Ammon's horn (tissue), 1 donor: ENCODE data around the gene CACNA1E.

Experiments used
- DNase-seq: peaks from one replicate; pipeline ENCODE4 v3.0.0-alpha.2; 2016; ENCODE audit warnings: low spot score

CACNA1E gene

DNA sequence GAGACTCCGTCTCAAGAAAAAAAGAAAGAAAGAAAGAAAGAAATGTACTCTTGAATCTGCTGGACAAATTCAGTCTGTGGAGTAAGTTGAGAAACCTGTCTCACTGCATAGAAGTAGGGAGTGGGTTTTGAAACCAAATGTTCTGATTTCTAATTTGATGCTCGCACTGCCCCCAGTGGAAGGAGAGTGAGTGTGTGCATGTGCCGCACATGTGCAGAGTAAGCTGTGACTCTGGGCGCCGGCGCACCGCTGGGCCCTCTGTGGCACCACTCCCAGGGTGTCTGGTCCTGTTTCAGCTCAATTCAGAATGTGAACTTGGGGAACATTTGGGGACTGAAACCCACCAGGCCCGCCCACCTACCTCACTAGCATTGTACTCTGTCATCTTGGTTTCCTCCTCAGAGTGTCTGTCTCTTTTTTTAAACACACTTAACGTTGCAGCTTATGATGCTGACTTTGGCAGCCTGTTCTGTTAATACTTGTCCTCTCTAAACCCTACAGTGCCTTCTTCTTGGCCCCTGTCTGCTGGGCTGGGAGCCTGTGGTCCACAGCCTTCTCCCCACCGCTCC is 104.6 kb downstream of the CACNA1E start:
- DNase-seq = no peak

DNA sequence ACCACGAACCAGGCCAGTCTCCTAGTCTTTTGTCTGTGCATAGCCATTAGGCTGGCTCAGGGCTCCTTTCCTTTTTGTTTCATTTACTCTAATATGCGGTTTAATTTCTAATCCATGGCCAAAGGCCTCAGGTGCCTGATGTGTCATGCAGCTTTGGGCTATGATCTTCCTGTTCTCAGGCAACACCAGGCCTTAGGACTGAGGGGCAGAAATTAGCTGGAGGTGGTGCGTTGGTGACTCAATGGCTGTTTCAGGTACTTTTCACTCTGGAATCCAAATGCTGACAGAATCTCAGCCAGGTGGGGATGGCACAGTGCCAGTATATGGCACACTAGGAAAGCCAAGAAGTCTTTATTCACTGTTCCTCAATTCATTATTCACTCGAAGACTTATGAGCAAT is 105.3 kb downstream of the CACNA1E start:
- DNase-seq = no peak

DNA sequence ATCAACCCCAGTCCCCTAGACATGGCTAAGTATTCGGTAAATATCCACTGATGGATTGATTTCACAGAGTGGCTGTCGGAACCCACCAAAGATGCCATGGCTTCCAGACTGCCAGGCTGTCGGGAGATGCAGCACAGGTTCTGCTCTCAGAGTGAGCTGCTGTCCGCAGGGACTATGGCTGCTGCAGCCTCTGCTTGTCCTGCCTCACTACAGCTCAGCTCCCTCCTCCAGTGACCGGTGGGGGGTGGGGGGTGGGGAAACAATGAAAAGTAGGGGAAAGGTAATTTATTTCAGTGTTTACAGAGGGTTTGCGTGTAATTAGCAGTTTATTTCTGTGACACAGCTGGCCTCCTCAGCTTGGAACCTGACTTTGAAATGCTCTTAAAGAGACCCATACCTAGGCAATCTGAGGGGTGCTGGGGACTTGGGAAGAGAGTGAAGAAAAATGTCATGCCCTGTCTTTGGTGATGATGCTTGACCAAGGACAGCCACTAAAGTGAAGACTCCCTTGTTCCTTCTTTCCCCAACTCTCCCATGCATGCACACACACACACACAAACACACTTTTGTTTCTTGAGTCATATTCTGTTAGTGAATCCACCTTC is 109.0 kb downstream of the CACNA1E start:
- DNase-seq = no peak

DNA sequence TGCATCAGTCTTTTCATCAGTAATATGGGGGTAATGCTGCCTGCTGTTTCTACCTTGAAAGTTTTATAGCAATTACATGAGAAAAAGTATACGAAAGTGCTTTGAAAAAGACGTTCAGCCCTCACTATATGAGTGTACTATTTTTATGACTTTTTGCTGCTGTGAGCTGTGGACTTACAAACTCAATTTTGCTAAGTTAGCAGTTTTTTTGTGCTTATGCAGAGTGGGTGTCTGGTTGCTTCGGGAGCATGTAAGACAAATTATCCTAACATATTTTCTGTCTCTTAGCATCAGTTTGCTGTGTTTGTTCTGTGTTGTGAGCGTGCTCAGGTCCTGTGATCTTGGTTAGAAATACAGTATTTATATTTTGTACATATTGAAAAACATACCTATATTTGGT is 109.7 kb downstream of the CACNA1E start:
- DNase-seq = no peak

DNA sequence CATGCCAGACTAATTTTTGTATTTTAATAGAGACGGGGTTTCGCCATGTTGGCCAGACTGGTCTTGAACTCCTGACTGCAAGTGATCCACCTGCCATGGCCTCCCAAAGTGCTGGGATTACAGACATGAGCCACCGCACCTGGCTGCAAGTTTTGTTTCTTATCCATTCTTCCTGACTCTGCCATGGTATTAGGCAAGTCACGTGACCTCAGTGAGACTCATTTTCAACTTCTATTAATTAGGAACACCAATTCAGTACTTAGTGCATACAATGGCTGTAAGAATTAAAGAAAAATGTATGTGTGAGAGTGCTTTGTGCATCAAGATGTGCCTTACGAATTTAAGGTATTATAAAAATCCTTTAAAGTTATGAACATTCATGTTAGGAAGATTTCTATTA is 111.2 kb downstream of the CACNA1E start:
- DNase-seq = no peak

DNA sequence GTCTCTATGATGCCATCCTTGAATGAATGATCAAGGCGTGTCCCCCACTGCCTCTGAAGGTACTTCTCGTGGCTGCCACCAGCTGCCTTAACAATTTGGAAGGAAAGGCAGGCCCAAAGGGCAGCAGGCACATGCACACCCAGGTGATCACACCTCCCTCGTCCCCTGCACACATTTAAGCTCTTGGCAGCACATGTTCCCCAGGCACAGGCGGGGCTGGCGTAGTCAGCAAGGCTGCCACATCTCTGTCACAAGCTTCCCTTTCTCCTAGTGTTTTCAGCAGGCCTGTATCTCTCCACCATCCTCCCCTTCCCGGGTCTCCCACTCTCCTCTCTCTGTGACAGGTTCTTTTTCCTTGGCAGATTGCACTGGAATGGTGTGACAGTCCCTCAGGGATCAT is 111.9 kb downstream of the CACNA1E start:
- no peak for DNase-seq

DNA sequence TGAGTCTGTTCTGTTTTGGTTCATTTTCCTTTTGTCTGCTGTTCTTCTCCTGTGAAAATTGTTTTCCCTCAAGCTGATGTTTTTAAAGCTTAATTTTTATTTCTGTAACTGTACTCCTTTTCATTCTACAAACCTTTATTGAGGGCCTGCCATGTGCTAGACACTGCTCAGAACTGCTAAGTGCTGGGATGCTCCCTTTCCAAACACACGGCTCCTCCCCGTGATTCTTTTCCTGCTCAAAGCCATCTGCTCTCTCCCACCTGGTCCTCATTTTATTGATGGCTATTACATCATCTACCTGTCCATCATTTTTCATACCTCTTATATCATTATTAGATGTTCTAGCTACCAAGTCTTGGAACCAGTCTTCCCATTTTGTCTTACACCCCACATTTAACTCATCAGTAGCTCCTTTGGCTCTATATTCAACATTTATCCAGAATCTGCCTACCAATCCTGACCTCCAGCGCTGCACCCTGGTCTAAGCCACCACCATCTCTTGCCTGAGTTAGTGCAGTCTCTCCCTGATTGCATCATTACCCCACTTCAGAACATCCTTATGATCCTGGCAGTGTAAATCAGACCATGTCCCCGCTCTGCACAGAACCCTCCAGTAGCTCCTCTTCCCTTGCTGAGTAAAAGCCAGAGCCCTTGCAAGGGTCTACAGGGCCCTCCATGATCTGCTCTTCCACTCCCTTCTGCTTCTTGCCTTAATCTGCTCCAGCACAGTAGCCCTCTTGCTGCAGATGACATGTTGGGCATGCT is 118.1 kb downstream of the CACNA1E start:
- DNase-seq = no peak

DNA sequence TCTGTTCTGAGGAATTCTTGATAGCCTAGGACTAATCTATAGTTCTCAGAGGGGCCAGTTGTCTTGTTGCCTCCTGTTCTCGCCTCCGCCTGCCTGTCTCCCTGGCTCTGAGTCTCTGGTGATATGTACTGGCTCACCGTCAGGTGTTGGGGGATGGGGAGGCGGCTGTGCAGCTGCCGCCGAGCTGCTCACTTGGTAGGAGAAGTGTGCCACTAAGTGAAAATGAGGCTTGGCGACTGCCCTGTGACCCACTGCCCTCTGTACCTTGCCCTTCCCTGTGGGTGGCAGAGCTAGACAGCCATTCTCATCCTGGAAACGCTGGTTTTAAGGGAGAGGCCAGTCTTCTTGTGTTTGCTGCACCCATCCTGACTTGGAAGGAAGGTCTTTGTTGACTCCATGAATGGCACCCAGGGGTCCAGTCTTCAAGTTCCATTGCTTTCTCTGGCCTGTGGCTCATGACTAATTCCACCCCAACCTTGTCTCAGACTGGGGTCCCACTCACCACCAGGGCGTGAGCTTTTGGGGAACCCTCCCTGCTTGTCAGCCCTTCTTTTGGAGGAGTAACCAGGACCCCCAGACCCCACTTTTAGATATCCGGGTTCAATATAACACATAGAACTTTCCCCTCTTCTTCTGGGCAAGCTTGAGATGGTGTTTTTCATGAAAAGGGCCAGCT is 120.6 kb downstream of the CACNA1E start:
- no peak for DNase-seq

DNA sequence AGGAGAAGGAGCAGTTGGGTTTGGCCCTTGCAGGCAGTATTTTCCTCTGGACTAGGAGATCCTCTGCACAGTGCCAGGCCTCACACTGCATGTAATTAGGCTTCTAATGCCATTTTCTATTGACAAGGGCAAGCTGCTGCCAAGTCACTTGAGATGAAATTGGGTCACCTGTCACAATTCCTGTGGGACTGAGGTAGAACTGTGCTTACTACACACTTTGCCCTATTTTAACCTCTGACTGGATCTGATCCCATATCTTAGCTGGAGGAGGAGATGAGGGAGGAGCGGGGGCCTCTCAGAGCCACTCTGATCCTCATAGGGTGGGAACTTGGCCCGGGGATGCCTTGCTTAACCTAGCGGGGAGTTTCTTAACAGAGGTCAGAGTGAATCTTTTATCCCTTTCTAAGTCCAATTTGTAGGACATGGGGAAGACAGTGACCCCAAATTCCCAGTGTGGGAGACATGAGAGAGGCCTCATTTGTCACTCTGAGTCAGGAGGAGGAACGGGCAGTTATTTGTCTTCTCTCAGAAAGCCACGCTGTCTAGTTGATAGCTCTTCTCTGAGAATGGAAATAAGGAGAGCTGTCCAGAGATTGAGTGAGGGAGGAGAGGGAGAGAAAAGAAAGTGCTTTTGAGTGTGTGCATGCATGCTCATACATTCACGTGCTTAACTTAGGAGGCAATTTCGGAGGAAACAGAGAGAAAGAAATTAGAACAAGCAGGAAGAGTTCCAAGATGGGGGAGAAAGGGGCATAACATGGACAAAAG is 121.3 kb downstream of the CACNA1E start:
- DNase-seq = no peak

DNA sequence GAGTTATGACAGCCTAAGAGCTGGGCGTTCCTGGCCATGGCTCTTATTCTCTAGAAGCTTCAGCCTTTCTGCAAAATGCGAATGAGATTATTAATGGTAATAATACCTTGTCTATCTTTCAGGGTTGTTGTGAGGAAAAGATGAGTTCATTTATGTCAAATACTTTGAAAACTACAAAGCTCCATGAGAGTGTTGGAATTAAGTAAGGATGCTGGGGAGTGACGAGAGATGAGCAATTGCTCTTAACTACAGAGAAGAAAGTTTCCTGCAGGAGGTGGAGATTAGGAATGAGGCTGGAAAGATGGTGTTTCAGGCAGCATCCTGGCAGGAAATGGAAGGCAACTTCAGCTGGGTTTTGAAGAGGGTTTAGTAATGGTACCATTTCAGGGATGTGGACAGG is 124.2 kb downstream of the CACNA1E start:
- no peak for DNase-seq

DNA sequence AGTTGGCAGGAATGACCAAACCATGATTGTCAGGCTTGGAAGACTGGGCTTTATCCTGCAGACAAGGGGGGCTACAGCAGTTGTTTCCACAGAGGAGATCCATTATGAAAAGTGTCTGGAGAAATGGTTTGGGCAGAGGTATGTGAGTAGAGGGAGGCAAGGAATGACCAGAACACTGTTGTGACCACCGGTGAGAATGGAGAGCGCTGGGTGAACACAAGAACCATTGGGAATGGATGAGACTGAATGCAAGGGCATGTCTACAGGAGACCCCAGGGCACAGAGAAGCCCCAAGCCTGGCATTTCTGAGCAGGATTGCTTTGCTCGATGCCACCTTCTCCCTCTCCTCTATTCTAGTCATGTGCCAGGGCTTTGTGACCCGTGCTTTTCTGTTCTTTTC is 125.1 kb downstream of the CACNA1E start:
- DNase-seq = no peak

DNA sequence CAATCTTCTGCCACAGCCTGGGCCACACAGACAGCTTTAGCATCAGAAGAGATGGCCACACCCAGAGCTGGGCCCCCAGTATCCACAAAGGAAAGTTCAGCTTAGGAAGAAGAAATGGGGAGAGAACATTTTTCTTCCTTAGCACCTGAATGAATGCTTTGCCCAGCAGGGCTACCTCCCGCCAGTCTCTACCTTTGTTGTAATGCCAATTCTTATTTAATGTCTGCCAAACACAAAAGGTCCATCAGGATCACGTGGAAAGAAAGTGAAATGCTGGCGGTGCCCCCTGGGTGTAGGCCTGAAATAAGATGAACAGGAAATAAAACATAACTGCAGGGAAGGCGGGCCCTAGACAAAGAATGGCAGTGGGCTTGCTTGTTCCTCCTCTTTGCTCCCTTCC is 125.6 kb downstream of the CACNA1E start:
- DNase-seq = no peak

DNA sequence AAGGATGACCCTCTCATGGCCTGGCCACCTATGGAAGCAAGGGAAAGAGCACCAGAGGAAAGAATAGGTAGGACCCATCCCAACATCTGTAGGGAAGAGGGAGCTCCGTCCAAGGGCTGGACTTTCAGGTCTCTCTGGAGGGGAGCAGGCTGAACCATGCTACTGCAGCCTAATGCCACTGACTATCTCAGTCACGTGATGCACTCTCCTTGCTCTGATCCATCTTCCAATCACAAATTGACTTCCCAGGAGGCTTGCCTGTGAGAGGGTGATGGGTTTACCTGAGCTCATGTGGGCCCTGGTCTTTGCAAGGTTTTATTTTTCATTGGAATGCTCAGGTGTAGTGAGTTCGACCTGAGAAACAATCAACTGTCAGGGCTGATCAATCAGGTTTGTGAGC is 128.8 kb downstream of the CACNA1E start:
- no peak for DNase-seq

DNA sequence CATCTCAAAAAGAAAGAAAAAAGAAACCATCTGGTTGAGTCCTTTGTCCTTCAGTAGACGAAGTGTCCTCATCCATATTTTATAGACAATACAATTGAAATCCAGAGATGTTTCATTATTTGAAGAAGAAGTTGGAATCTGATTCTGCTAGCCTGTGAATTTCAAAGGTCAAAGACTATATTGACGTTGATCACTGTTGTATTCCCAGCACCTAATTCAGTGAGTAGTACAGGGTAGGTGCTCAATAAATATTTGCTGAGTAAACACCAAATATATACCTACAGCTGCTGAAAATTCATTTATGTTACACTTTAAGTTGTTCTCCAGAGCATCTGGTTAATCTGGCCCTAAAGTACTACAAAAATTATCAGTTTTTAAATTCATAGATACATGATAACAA is 135.2 kb downstream of the CACNA1E start:
- no peak for DNase-seq

DNA sequence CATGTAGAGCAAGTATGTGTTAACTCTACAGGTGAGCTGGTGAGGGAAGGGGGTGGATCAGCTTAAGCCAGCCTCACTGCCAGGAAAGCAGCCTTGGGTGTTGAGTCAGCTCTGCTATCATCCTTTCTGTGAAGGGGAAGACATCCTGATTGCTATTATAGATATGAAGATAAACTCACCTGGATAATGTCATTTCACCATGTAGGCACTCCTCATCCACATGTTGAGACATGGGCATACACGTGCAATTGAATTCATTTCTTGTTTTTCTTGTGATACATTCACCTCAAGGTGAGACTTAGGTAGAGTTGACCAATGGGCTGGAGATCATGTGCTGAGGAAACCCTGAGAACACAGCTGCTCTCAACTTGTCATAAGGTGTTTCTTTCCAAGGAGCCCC is 136.9 kb downstream of the CACNA1E start:
- no peak for DNase-seq

DNA sequence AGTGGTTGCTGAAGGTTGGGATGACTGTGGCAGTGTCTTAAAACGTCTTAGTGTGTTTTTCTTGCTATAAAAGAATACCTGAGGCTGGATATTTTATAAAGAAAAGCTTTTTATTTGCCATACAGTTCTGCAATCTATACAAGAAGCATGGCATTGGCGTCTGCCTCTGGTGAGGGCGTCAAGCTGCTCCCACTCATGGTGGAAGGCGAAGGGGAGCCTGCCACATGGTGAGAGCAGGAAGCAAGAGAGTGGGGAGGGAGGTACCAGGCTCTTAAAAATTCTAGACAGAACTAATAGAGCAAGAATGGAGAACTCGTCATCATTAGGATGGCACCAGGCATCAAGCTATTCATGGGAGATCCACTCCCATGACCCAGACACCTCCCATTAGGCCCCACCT is 140.5 kb downstream of the CACNA1E start:
- DNase-seq = no peak

DNA sequence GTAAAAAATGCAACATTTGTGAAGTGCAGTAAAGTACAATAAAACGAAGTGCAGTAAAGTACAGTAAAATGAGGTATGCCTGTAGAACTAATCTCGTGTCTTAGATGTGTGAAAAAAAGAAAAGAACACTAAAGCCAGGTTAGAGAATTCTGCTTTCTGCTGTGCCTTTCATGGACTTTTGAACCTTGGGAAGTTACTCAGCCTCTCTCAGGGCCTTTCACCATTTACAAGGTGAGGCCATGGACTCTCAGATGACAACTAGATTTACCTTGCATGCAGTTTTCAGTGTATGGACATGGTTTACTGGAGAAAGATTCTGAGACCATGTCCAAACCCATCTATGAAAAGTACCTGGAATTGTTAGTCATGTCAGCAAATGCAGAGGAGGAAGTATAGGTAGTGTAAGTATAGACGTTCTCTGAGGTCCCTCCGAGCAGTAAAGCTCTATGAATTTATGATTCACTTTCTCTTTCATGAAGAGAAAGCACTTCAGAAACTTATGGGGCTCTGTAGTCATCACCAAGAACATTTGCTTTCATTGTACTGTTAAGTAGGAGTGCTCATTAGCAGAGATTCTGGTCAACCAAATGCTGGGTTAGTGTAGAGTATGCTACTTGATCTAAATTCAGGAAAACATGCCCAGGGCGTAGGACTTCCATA is 143.1 kb downstream of the CACNA1E start:
- DNase-seq = no peak

DNA sequence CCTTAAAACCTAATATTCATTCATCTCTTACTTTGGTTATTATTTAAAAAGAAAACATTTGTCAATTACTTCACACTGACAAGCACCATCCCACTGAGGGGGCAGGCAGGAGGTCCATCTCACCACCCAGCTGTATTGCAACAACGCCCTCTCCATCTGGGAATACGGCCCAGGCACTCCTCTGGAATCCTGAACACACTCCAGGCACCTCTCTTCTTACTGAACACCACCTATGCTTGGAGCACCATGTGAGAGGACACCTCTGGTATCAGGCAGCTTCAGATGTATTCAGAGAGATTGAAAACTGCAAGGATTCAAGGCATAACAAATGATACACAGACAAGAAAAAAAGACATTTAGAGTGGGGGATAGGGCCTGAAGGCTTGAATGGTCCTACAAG is 147.1 kb downstream of the CACNA1E start:
- no peak for DNase-seq

DNA sequence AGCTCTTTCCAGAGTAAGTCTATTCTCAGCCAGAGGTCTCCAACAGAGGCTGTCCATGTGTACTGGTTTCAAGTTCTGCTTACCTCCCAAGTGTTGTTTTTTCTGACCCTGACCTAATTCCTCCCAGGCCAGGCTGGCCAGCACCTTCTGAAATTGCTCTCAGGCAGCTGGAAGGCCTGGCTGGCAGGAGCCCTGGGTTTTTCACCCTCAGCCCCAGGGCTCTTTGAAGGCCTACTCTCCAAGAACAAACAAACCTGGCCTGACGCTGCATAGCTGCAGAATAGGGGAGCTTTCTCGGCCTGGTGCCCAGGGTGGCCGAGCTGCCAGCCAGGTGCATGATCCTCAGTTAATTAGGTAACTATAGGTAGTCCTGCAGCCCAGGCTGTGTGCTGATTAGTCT is 147.5 kb downstream of the CACNA1E start:
- DNase-seq = no peak

DNA sequence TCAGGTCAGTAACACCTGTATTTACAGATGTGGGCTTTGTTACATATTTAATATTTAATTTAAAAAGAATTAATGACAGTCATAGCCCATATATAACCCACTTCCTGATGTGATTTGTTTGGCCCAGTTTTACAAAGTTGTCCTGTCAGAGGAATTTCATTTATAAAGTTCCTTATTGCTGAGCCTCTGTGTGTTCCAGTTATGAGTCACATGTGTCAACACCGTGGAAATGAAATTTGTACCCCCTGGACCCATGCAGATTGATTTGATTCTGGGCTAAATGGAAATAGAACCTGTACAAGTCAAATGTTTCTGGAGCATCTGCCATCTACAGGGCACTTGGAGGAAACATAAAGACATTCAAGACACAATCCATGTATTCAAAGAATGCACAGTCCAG is 149.2 kb downstream of the CACNA1E start:
- no peak for DNase-seq

DNA sequence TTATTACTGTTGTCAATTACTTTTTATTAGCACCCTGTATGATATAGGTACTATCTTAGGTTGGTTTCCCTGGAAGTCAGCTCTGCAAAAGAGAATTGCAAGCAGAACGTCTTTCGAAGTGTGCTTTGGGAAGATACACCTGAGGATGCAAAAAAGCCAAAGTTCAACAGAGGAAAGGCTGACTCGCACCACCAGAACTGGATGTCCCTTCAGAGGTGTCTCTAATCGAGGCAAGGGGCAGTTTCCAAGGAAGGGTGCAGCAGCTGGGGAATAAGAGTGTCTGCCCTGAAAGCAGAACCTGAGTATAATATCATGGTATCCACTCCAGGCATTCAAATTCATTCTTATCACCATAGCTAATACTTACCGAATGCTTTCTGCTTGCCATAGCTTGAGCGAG is 149.6 kb downstream of the CACNA1E start:
- no peak for DNase-seq

DNA sequence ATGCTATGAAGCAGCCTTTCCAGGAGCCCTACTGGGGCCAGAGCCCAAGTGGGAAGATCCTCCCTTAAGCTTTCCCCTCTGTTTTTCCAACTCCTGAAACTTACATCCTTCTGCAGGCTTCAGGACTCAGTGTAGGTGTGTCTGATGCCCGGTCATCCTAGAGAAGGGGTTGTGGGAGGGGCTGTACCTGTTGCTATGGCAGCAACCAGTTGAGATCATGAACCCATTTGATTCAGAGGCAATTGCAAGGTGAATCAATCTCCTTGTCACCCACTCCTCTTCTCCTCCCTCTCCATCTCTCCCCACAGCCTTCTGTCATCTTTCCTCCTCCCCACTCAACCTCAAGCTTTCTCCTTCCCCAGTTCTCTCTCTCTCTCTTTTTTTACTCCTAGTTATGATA is 151.8 kb downstream of the CACNA1E start:
- no peak for DNase-seq
